CD14-positive monocyte (primary cell): ENCODE results near the gene ZNF831. TPM values are rescaled to one million over a fixed set of nuclear protein-coding genes. Genes with fewer than 3 reads are reported as not detected.

Source experiments
- DNase-seq, 3 donors: peaks; one replicate each; pipeline ENCODE4 v3.0.0-alpha.2; 2011 to 2022
- H2AFZ ChIP-seq: 2 replicates; pipeline ENCODE4 v1.6.0; 2012; ENCODE audit warnings: mild to moderate bottlenecking, low read depth, low read length, inconsistent platforms; ENCODE audit not compliant: insufficient read depth, poor library complexity, severe bottlenecking
- H3K27ac ChIP-seq, 2 donors: 1 replicate in 1 of 2; 2 replicates in 1 of 2; pipeline ENCODE4 v1.5.1; 2012 to 2013; ENCODE audit warnings: low read length in 2 of 2, control low read depth in 1 of 2, inconsistent platforms in 1 of 2, low read depth in 1 of 2, mild to moderate bottlenecking in 1 of 2
- H3K27me3 ChIP-seq, 2 donors: one replicate each; pipeline versions ENCODE4 v1.6.0 to v1.6.1; 2011 to 2013; ENCODE audit warnings: low read length in 2 of 2; ENCODE audit not compliant: control insufficient read depth in 2 of 2, insufficient read depth in 2 of 2
- H3K36me3 ChIP-seq, 2 donors: replicated peaks in 1 of 2; 1 replicate in 1 of 2; 2 replicates in 1 of 2; pipeline versions ENCODE4 v1.5.1 to v1.6.1; 2012 to 2013; ENCODE audit warnings: low read length in 2 of 2, control low read depth in 1 of 2, inconsistent platforms in 1 of 2, mild to moderate bottlenecking in 1 of 2; ENCODE audit not compliant: insufficient read depth in 2 of 2, control insufficient read depth in 1 of 2
- H3K4me1 ChIP-seq, 2 donors: 1 replicate in 1 of 2; 2 replicates in 1 of 2; pipeline versions ENCODE4 v1.5.1 to v1.6.1; 2012 to 2013; ENCODE audit warnings: low read length in 2 of 2, control low read depth in 1 of 2, inconsistent platforms in 1 of 2, mild to moderate bottlenecking in 1 of 2, moderate library complexity in 1 of 2; ENCODE audit not compliant: insufficient read depth in 2 of 2, control insufficient read depth in 1 of 2
- H3K4me2 ChIP-seq: replicated peaks from 2 replicates; pipeline ENCODE3; 2012; ENCODE audit warnings: low read length, moderate library complexity, mild to moderate bottlenecking; ENCODE audit not compliant: poor library complexity, severe bottlenecking; ENCODE audit errors: extremely low read depth
- H3K4me3 ChIP-seq, 3 experiments: fragments of 200-600 bp in 1 of 3; sonication (generic) in 1 of 3; replicated peaks in 1 of 3; 1 replicate in 2 of 3; 2 replicates in 1 of 3; pipeline ENCODE4 v1.5.1; 2011 to 2013; ENCODE audit warnings: low read length in 3 of 3, mild to moderate bottlenecking in 3 of 3, control low read depth in 2 of 3, low read depth in 2 of 3, inconsistent platforms in 1 of 3, moderate library complexity in 1 of 3
- H3K79me2 ChIP-seq: 2 replicates; pipeline ENCODE4 v1.6.0; 2012; ENCODE audit warnings: mild to moderate bottlenecking, control low read depth, inconsistent platforms, low read length, moderate library complexity; ENCODE audit not compliant: insufficient read depth
- H3K9ac ChIP-seq: 2 replicates; pipeline ENCODE4 v1.6.0; 2017; ENCODE audit warnings: low read length, mild to moderate bottlenecking; ENCODE audit not compliant: insufficient read depth, poor library complexity, severe bottlenecking
- H3K9me3 ChIP-seq, 2 donors: replicated peaks in 1 of 2; 1 replicate in 1 of 2; 2 replicates in 1 of 2; pipeline versions ENCODE4 v1.5.1 to v1.6.1; 2012 to 2013; ENCODE audit warnings: low read length in 2 of 2, control low read depth in 1 of 2; ENCODE audit not compliant: control insufficient read depth in 1 of 2, insufficient read depth in 1 of 2
- H4K20me1 ChIP-seq: 2 replicates; pipeline ENCODE4 v1.6.0; 2012; ENCODE audit warnings: mild to moderate bottlenecking, low read length, control low read depth, moderate library complexity; ENCODE audit not compliant: insufficient read depth
- H3K27ac Mint-ChIP-seq, 7 donors: one replicate each; pipeline ENCODE4 v1.8.0; 2020; ENCODE audit warnings: mild to moderate bottlenecking in 7 of 7, mixed read lengths in 7 of 7, moderate library complexity in 6 of 7, inconsistent platforms in 2 of 7
- H3K27me3 Mint-ChIP-seq, 3 donors: one replicate each; pipeline ENCODE4 v1.8.0; 2021 to 2022; ENCODE audit warnings: low read depth in 3 of 3, mild to moderate bottlenecking in 3 of 3, mixed read lengths in 3 of 3, moderate library complexity in 3 of 3, inconsistent platforms in 1 of 3
- H3K36me3 Mint-ChIP-seq, 2 donors: one replicate each; pipeline ENCODE4 v1.8.0; 2020; ENCODE audit warnings: mixed read lengths in 2 of 2, inconsistent platforms in 1 of 2, mild to moderate bottlenecking in 1 of 2
- H3K4me1 Mint-ChIP-seq: one replicate; pipeline ENCODE4 v1.8.0; 2020; ENCODE audit warnings: mild to moderate bottlenecking, mixed read lengths
- H3K4me3 Mint-ChIP-seq, 2 donors: one replicate each; pipeline ENCODE4 v1.8.0; 2020; ENCODE audit warnings: mild to moderate bottlenecking in 2 of 2, mixed read lengths in 2 of 2, moderate library complexity in 1 of 2
- H3K9me3 Mint-ChIP-seq, 7 donors: one replicate each; pipeline ENCODE4 v1.8.0; 2020 to 2022; ENCODE audit warnings: mixed read lengths in 7 of 7, mild to moderate bottlenecking in 6 of 7, moderate library complexity in 6 of 7, inconsistent platforms in 2 of 7
- CTCF ChIP-seq: fragments of 200-600 bp; IDR thresholded peaks from one replicate; pipeline ENCODE4 v1.8.0; 2022; ENCODE audit warnings: antibody characterized with exemption, mild to moderate bottlenecking
- WGBS: methylation state at CpG from one replicate; pipeline ENCODE4 v1.1.5; 2013; ENCODE audit warnings: missing lambda C conversion rate; ENCODE audit not compliant: insufficient coverage; 5-methylcytosine and 5-hydroxymethylcytosine counted together
- intact Hi-C, 2 donors: fragments of 100-400 bp; cut with micrococcal nuclease; formaldehyde crosslinking; loops; one replicate each; pipeline versions ENCODE4 v1.15.0 to v1.15.1; 2023
- polyA plus RNA-seq, 3 donors: library from polyadenylated mRNA; depleted of rRNA in 1 of 3; unstranded in 2 of 3; stranded (reverse) in 1 of 3; fragments of 300-500 nt in 2 of 3; fragments of >200 nt in 1 of 3; fragmentation: Illumina TruSeq in 2 of 3; gene quantifications; 1 replicate in 2 of 3; 2 replicates in 1 of 3; pipeline ENCODE4 v1.2.3, GENCODE V29; 2012 to 2021

The ZNF831 gene
- polyA plus RNA-seq, 3 donors: 0.03 to 0.09 TPM; not detected in 1

GRCh38 chr20:59223182-59223601 lies 59.6 kb downstream of the ZNF831 start:
- Mint-ChIP-seq H3K9me3 (peaks cover 0 to 8% (median 0%) of the 10 kb centered on the region in 7 donors), H3K27ac (no peak overlapping the region), H3K27me3 (peaks cover 37 to 44% (median 44%) of the 10 kb centered on the region in 3 donors), H3K4me3 (peak overlapping the region in 1 of 2 donors; percentile 90), H3K4me1 (peaks cover 14% of the 10 kb centered on the region), H3K36me3 (peaks cover 0 to 3% of the 10 kb centered on the region in 2 donors)
- no peak for TF ChIP-seq CTCF
- Histone ChIP-seq H3K36me3 (no peaks in the 10 kb centered on the region), H3K27ac (no peak overlapping the region), H3K27me3 (peaks cover 52 to 57% of the 10 kb centered on the region in 2 donors), H3K9ac (no peak overlapping the region), H2AFZ (peak overlapping the region; percentile 11), H3K4me3 (no peak overlapping the region), H3K4me1 (peaks cover 6 to 10% of the 10 kb centered on the region in 2 donors), H3K4me2 (no peak overlapping the region), H4K20me1 (no peaks in the 10 kb centered on the region), H3K79me2 (no peaks in the 10 kb centered on the region), H3K9me3 (no peaks in the 10 kb centered on the region)
- intact Hi-C loops: loop anchor here (5.0 kb wide), 3 partner anchors 141 to 356 kb away; no protein-coding TSS in a partner anchor
- no peak for DNase-seq
- WGBS: 15% methylated on average over 14 of the region's 21 CpGs

GRCh38 chr20:59223750-59224149 lies 60.1 kb downstream of the ZNF831 start:
- peak overlapping the region in 1 of 7 donors; percentile 11 for H3K27ac Mint-ChIP-seq
- Histone ChIP-seq H3K4me3 (no peak overlapping the region), H3K9ac (no peak overlapping the region), H3K9me3 (no peaks in the 10 kb centered on the region), H4K20me1 (no peaks in the 10 kb centered on the region), H3K79me2 (no peaks in the 10 kb centered on the region), H3K36me3 (no peaks in the 10 kb centered on the region), H3K27me3 (peaks cover 52 to 57% of the 10 kb centered on the region in 2 donors), H2AFZ (no peak overlapping the region), H3K4me2 (no peak overlapping the region), H3K27ac (no peak overlapping the region), H3K4me1 (peaks cover 6 to 10% of the 10 kb centered on the region in 2 donors)
- peaks cover 14% of the 10 kb centered on the region for H3K4me1 Mint-ChIP-seq
- WGBS: 80% methylated on average over 1 of the region's 12 CpGs
- peaks cover 0 to 8% (median under 1%) of the 10 kb centered on the region in 7 donors for H3K9me3 Mint-ChIP-seq
- peaks cover 37 to 44% (median 44%) of the 10 kb centered on the region in 3 donors for H3K27me3 Mint-ChIP-seq
- TF ChIP-seq CTCF: no peak
- DNase-seq: no peak
- intact Hi-C loops: loop anchor here (5.0 kb wide), 3 partner anchors 141 to 356 kb away; no protein-coding TSS in a partner anchor
- peak overlapping the region in 1 of 2 donors; percentile 90 for H3K4me3 Mint-ChIP-seq
- H3K36me3 Mint-ChIP-seq: peaks cover 0 to 3% of the 10 kb centered on the region in 2 donors
